Epithelial cell of esophagus (primary cell): ENCODE measurements around the gene CPE.

Experiments
- DNase-seq: peaks from one replicate; pipeline ENCODE4 v3.0.0; 2010; ENCODE audit warnings: low read depth
- H3K4me3 ChIP-seq: 2 replicates; pipeline ENCODE4 v1.5.1; 2011; ENCODE audit warnings: mild to moderate bottlenecking, low read length, control low read depth
- TF ChIP-seq, protein P1 (sequence below): IDR thresholded peaks from 2 replicates; pipeline ENCODE4 v1.5.1; 2011; ENCODE audit warnings: low read depth, mild to moderate bottlenecking, low read length, control low read depth, inconsistent platforms; ENCODE audit not compliant: insufficient read depth; ENCODE audit errors: missing control alignments

CPE gene

DNA sequence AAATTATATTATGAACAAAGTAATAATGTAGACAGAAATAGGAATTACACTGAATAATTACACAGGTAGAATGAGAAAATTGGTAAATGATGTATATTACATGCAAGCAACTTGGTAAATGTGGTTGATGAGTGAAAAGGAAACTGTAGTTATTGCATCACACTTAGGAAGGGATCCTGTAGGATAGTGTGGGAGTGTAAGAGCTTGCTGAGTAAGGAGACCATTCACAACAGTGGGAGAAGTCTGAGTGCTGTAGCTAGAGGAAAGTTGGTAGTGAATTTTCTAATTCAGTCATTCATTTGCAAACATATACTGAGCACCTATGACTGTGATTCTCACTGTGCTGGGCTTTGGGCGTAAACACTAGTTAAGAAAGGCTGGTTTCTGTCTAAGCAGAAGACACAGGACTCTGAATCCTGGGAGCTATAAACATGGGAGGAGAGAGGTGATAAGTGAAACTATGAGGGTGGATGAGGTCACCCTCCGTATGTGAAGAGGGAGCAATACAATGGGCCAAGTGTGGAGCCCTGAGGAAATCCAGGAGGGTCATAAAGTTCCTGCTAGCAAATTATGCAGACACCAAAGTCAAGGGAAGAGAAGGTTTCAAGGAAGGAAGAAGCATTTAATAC, 14.2 kb upstream of the CPE start:
- TF ChIP-seq, protein P1, sequence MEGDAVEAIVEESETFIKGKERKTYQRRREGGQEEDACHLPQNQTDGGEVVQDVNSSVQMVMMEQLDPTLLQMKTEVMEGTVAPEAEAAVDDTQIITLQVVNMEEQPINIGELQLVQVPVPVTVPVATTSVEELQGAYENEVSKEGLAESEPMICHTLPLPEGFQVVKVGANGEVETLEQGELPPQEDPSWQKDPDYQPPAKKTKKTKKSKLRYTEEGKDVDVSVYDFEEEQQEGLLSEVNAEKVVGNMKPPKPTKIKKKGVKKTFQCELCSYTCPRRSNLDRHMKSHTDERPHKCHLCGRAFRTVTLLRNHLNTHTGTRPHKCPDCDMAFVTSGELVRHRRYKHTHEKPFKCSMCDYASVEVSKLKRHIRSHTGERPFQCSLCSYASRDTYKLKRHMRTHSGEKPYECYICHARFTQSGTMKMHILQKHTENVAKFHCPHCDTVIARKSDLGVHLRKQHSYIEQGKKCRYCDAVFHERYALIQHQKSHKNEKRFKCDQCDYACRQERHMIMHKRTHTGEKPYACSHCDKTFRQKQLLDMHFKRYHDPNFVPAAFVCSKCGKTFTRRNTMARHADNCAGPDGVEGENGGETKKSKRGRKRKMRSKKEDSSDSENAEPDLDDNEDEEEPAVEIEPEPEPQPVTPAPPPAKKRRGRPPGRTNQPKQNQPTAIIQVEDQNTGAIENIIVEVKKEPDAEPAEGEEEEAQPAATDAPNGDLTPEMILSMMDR, result no peak
- H3K4me3 ChIP-seq, result no peak overlapping the region
- DNase-seq, result peak; percentile 75

DNA sequence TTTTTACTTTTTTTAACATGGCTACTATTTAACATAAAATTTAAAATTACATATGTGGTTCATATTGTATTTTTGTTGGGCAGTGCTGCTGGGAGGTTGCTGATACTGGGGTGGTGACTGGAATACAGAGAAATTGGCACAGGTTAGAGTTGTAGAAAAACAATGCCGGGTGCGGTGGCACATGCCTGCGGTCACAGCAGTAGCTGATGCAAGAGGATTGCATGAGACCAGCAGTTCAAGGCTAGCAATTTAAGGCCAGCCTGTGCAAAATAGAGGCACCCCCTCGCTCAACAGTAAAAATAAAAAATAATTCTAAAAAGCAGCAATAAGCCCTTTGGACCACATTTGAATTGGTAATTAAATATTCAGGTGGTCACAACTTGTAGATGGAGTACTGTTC, 11.8 kb upstream of the CPE start:
- DNase-seq, result no peak
- TF ChIP-seq, protein P1, result no peak

DNA sequence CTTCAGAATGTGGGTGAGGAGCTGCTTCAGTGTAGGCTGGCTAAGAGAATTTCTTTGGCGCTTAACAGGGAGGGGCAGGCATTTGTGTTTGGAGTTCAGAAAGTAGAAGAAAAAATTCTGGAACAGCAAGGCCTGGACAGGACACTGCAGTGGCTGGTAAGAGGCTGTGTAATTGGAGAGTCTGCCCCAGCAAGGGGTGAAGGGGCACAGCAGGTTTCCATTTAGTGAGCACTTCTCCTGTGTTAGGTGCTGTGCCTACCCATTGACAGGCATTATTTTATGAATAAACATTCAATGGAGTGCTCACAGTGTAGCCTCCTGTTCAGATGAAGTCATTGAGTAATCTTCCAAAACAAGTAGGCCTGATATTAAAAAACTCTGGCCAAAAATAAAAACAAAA, 10.7 kb upstream of the CPE start:
- TF ChIP-seq, protein P1, result no peak
- no peak overlapping the region for H3K4me3 ChIP-seq
- DNase-seq, result no peak

More for the DNA sequence above, 11.8 kb upstream of the CPE start:
- no peak overlapping the region for H3K4me3 ChIP-seq

DNA sequence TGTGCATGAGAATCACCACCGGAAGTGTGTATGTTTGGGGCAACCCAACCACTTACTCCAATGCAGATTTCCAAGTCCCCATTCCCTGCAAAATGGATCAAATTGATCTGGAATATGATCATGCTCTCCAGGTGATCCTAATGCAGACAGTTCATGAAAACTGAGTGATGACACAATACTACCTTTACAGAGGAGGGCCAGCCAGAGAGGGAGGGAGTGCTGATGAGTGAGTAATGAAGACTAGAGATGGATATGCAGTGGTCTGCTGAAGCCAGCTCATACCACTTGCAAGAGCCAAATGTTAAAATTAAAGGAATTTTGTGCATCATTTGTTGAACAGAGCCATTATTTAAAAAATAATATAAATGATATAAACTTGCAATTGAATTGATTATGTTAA, 10.2 kb upstream of the CPE start:
- TF ChIP-seq, protein P1, result no peak
- no peak for DNase-seq
- no peak overlapping the region for H3K4me3 ChIP-seq

DNA sequence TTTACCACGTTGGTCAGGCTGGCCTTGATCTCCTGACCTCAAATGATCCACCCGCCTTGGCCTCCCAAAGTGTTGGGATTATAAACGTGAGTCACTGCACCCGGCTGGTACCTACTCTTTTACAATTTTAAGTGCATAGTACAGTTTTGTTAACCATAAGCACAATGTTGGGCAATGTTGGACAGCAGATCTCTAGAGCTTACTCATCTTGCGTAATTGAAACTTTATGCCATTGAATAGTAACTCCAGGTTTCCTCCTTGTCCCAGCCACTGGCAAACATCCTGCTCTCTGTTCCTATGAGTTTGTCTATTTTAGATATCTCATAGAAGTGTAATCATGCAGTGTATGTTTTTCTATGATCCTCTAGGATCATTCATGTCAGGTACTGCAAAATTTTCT, 9.3 kb upstream of the CPE start:
- TF ChIP-seq, protein P1, result no peak
- no peak overlapping the region for H3K4me3 ChIP-seq
- DNase-seq, result peak; percentile 82

DNA sequence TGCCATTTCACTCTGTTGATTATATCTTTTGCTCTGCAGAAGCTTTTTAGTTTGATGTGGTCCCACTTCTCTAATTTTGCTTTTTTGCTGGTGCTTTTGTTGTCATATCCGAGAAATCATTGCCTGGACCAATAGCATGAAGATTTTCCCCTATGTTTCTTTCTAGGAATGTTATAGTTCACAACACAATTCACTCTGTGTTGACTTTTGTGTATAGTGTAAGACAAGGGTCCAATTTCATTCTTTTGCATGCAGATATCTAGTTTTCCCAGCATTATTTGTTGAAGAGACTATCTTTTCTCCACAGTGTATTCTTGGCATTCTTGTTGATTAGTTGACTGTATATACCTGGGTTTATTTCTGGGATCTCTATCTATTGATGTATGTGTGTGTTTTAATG, 8.3 kb upstream of the CPE start:
- no peak overlapping the region for H3K4me3 ChIP-seq
- no peak for DNase-seq
- TF ChIP-seq, protein P1, result no peak

DNA sequence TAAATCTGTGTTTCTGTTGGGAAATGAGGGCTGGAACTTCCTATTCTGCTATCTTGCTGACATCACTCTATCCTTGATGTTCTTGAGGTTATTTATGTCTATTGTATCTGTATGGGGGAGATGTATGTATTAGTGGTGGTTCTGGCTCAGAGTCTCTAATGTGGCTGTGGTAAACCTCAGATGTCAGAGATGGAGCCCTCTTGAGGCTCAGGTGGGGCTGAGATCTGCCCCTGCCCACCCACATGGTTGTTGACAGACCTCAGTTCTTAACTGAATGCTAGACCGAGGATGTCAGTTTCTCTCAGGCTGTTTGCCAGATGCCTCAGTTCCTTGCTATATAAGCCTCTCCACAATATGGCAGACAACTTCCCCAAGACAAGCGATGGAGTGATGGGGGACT, 3.3 kb upstream of the CPE start:
- TF ChIP-seq, protein P1, result no peak
- no peak for DNase-seq
- H3K4me3 ChIP-seq, result no peak overlapping the region
